Heart left ventricle (tissue), 16 donors: ENCODE measurements around the gene COPS7B. TPM values are rescaled to one million over a fixed set of nuclear protein-coding genes. Genes with fewer than 3 reads are reported as not detected.

Source experiments
- ATAC-seq, 4 donors: fragments of 200-7000 bp; cut with Tn5 transposase; one replicate each; pipeline ENCODE4 v1.9.1; 2020 to 2022; ENCODE audit warnings: moderate library complexity in 4 of 4, mild to moderate bottlenecking in 3 of 4, moderate number of reproducible peaks in 1 of 4
- DNase-seq, 5 donors: peaks; one replicate each; pipeline ENCODE4 v3.0.0-alpha.2; 2020
- H3K27ac ChIP-seq, 12 donors: fragments of 200-600 bp; sonication (generic) in 4 of 12; one replicate each; pipeline versions ENCODE4 v1.5.0 to v1.8.0; 2016 to 2022; ENCODE audit warnings: mild to moderate bottlenecking in 2 of 12
- H3K27me3 ChIP-seq, 9 donors: fragments of 200-600 bp; sonication (generic) in 2 of 9; one replicate each; pipeline versions ENCODE4 v1.5.1 to v1.8.0; 2016 to 2022; ENCODE audit warnings: mild to moderate bottlenecking in 3 of 9
- H3K36me3 ChIP-seq, 9 donors: fragments of 200-600 bp; sonication (generic) in 2 of 9; one replicate each; pipeline versions ENCODE4 v1.5.0 to v1.8.0; 2018 to 2022; ENCODE audit warnings: mild to moderate bottlenecking in 2 of 9
- H3K4me1 ChIP-seq, 12 donors: fragments of 200-600 bp; sonication (generic) in 4 of 12; one replicate each; pipeline versions ENCODE4 v1.5.0 to v1.8.0; 2016 to 2022; ENCODE audit warnings: mild to moderate bottlenecking in 3 of 12
- H3K4me3 ChIP-seq, 12 donors: fragments of 200-600 bp; sonication (generic) in 4 of 12; one replicate each; pipeline versions ENCODE4 v1.5.0 to v1.8.0; 2017 to 2022; ENCODE audit warnings: mild to moderate bottlenecking in 9 of 12, moderate library complexity in 4 of 12
- H3K9me3 ChIP-seq, 12 donors: fragments of 200-600 bp; sonication (generic) in 4 of 12; one replicate each; pipeline versions ENCODE4 v1.5.0 to v1.8.0; 2016 to 2022; ENCODE audit warnings: mild to moderate bottlenecking in 1 of 12
- CTCF ChIP-seq, 12 donors: fragments of 200-600 bp; sonication (generic) in 4 of 12; IDR thresholded peaks; one replicate each; pipeline versions ENCODE4 v1.5.0 to v1.8.0; 2018 to 2022; ENCODE audit warnings: antibody characterized with exemption in 12 of 12, mild to moderate bottlenecking in 5 of 12
- POLR2A ChIP-seq, 2 donors: fragments of 450-650 bp; IDR thresholded peaks; one replicate each; pipeline ENCODE4 v1.6.1; 2017; ENCODE audit warnings: antibody characterized with exemption in 2 of 2, mild to moderate bottlenecking in 2 of 2, moderate library complexity in 2 of 2
- WGBS, 4 donors: extraction: QIAGEN DNeasy Blood & Tissue Kit in 2 of 4; methylation state at CpG; one replicate each; pipeline versions ENCODE4 v1.1.5 to v1.1.7; 2013 to 2018; 5-methylcytosine and 5-hydroxymethylcytosine counted together
- intact Hi-C, 10 donors: fragments of 100-400 bp; cut with DNase I; formaldehyde crosslinking; loops; one replicate each; pipeline versions ENCODE4 v1.11.1 to v1.14.2; 2022
- polyA plus RNA-seq, 2 donors: library from polyadenylated mRNA; stranded (reverse); fragments of 200-250 nt; gene quantifications; one replicate each; pipeline ENCODE4 v1.2.3, GENCODE V29; 2013
- total RNA-seq, 9 donors: library from RNA; depleted of rRNA in 2 of 9; stranded (reverse); fragments of >200 nt in 2 of 9; fragmentation: NEBNext Ultra II Directional in 3 of 9; extraction: Animal tissue kit (Norgen Biotek cat#: 25700) in 3 of 9; gene quantifications; one replicate each; pipeline versions ENCODE4 v1.1.0 to v1.2.4, GENCODE V29; 2016 to 2023
- donor health status: ischemic (EF 13 %, LVEDD 7.1; RV severe dilation, severe dysfunction).
- donor health status: healthy with polysubstance abuse.
- donor health status: DM: no; HTN: yes; CAD: no.
- donor health status: DM: no; HTN: no; CAD: no.
- donor health status: ischemic (EF 25% LVEDD 6.9; RV normal size, moderate dysfunction).
- donor health status: ischemic (EF 25% LVEDD 5.7; RV mildly dilated, moderate dysfunction).
- donor health status: healthy.
- donor health status: DM: yes; HTN: yes; CAD: no.
- donor health status: ischemic (EF 35%, LVEDD 5.7; RV mildly dilated, moderate dysfunction).
- donor health status: nonischemic (EF 11% LVEDD 7.7; RV severe dilation, severe dysfunction).
- donor health status: DM: yes; HTN: yes; CAD: no.
- donor health status: PGD.
- donor health status: ischemic (EF 29% LVEDD 5.4; RV normal size, mild dysfunction).
- donor health status: nonischemic (EF 23%, LVEDD 6.1; RV moderate dilation, normal function).

Gene COPS7B
- total and polyA plus RNA-seq, 11 donors, result 12.3 to 27.7 (median 18.9) TPM

- no peak for ATAC-seq
These were observed 68.4 kb downstream of the COPS7B start for GRCh38 chr2:231854616-231855125.

GRCh38 chr2:231856959-231857358 is 70.7 kb downstream of the COPS7B start:
- WGBS, 4 donors, result 63 to 80% (median 76%) methylated on average over 6 of the region's 6 CpGs
- TF ChIP-seq CTCF (IDR thresholded peaks at IDR 0.05), result no peak
- no peaks in the 10 kb centered on the region for H3K4me1 ChIP-seq
- H3K4me3 ChIP-seq, result no peak overlapping the region
- DNase-seq (no peak), ATAC-seq (no peak)
- peaks cover 0 to 20% (median 0%) of the 10 kb centered on the region in 9 donors for H3K27me3 ChIP-seq
- H3K27ac ChIP-seq, result no peak overlapping the region
- intact Hi-C loops, result no loop called here
- H3K36me3 ChIP-seq, result no peaks in the 10 kb centered on the region
- H3K9me3 ChIP-seq, result no peaks in the 10 kb centered on the region

More at GRCh38 chr2:231854616-231855125, 68.4 kb downstream of the COPS7B start:
- no peaks in the 10 kb centered on the region for H3K4me1 ChIP-seq
- no peak overlapping the region for H3K27ac ChIP-seq
- H3K4me3 ChIP-seq, result no peak overlapping the region
- no peaks in the 10 kb centered on the region for H3K9me3 ChIP-seq
- no peaks in the 10 kb centered on the region for H3K36me3 ChIP-seq
- TF ChIP-seq POLR2A (IDR thresholded peaks at IDR 0.05) (no peak), CTCF (IDR thresholded peaks at IDR 0.05) (no peak)
- H3K27me3 ChIP-seq, result peaks cover 0 to 21% (median 0%) of the 10 kb centered on the region in 9 donors
- no peak for DNase-seq
- intact Hi-C loops, result no loop called here
- WGBS, 4 donors, result 70 to 84% (median 81%) methylated on average over 8 to 9 of the region's 9 CpGs

Other genes with a start within 250 kb of the COPS7B start
- gene TEX44, start 193.6 kb upstream of the COPS7B start, total RNA-seq, result not detected
- gene TEX44, start 193.6 kb upstream of the COPS7B start, polyA plus RNA-seq, result not detected
- 100 to 1,000 TPM; 143 to 409 (median 200) TPM for gene PTMA, start 77.9 kb upstream of the COPS7B start, total RNA-seq
- gene PTMA, start 77.9 kb upstream of the COPS7B start, polyA plus RNA-seq, result 100 to 1,000 TPM; 403 to 707 TPM
- gene PDE6D, start 5.2 kb upstream of the COPS7B start, total RNA-seq, result 10 to 100 TPM; 12.3 to 29.1 (median 19.5) TPM
- gene PDE6D, start 5.2 kb upstream of the COPS7B start, polyA plus RNA-seq, result 10 to 100 TPM; 19.8 to 30.1 TPM
- 1 to 10 TPM in 4 of 9 donors, under 1 TPM in 3, not detected in 2; 0.42 to 7.0 (median 1.3) TPM for gene NPPC, start 140.0 kb downstream of the COPS7B start, total RNA-seq
- gene NPPC, start 140.0 kb downstream of the COPS7B start, polyA plus RNA-seq, result 1 to 10 TPM; 2.7 to 3.9 TPM
- 10 to 100 TPM; 14.9 to 27.3 (median 22.4) TPM for gene DIS3L2, start 175.3 kb downstream of the COPS7B start, total RNA-seq
- gene DIS3L2, start 175.3 kb downstream of the COPS7B start, polyA plus RNA-seq, result 10 to 100 TPM; 12.4 to 12.9 TPM